Kidney (tissue), 14 donors: ENCODE results near the gene C7. TPM values are rescaled to one million over a fixed set of nuclear protein-coding genes. Genes with fewer than 3 reads are reported as not detected.

Source experiments
- DNase-seq, 5 donors: peaks; one replicate each; pipeline ENCODE4 v3.0.0-alpha.2; 2013 to 2020
- FAIRE-seq: peaks from 2 replicates; lab custom pipeline; 2012; peaks lifted over from hg19 to GRCh38; lab: Jason Lieb, UNC
- H3K27ac ChIP-seq, 2 donors: one replicate each; pipeline ENCODE4 v1.7.0; 2013; ENCODE audit warnings: low read depth in 2 of 2, low read length in 2 of 2, inconsistent platforms in 1 of 2
- H3K27me3 ChIP-seq: one replicate; pipeline ENCODE4 v1.7.1; 2013; ENCODE audit warnings: low read length, inconsistent platforms; ENCODE audit not compliant: control insufficient read depth, insufficient read depth
- H3K36me3 ChIP-seq, 3 donors: one replicate each; pipeline versions ENCODE4 v1.7.0 to v1.7.1; 2013; ENCODE audit warnings: low read length in 3 of 3, control low read depth in 1 of 3, inconsistent platforms in 1 of 3; ENCODE audit not compliant: insufficient read depth in 3 of 3, control insufficient read depth in 2 of 3
- H3K4me1 ChIP-seq, 3 donors: one replicate each; pipeline versions ENCODE4 v1.7.0 to v1.7.1; 2013; ENCODE audit warnings: low read length in 3 of 3, inconsistent platforms in 1 of 3, low read depth in 1 of 3; ENCODE audit not compliant: control insufficient read depth in 2 of 3, insufficient read depth in 2 of 3
- H3K4me3 ChIP-seq, 3 donors: one replicate each; pipeline versions ENCODE4 v1.7.0 to v1.8.1; 2013; ENCODE audit warnings: low read length in 3 of 3, control low read depth in 1 of 3, inconsistent platforms in 1 of 3
- H3K9ac ChIP-seq, 3 donors: one replicate each; pipeline versions ENCODE4 v1.7.0 to v1.7.1; 2013; ENCODE audit warnings: low read length in 3 of 3, control low read depth in 1 of 3, inconsistent platforms in 1 of 3
- H3K9me3 ChIP-seq, 3 donors: one replicate each; pipeline versions ENCODE4 v1.7.0 to v1.7.1; 2013; ENCODE audit warnings: low read length in 3 of 3, control low read depth in 1 of 3, inconsistent platforms in 1 of 3; ENCODE audit not compliant: control insufficient read depth in 2 of 3, insufficient read depth in 1 of 3
- CTCF ChIP-seq: IDR thresholded peaks from 3 replicates; pipeline ENCODE4 v1.5.1; 2012; ENCODE audit warnings: mild to moderate bottlenecking, moderate library complexity, borderline replicate concordance; ENCODE audit not compliant: insufficient read depth; ENCODE audit errors: extremely low read depth
- intact Hi-C: fragments of 100-400 bp; cut with DNase I; formaldehyde crosslinking; loops from one replicate; pipeline ENCODE4 v1.11.1; 2022
- polyA plus RNA-seq: library from polyadenylated mRNA; stranded (reverse); fragments of 350-450 nt; fragmentation: Illumina TruSeq; extraction: RNeasy Lipid Tissue Mini Kit (QIAGEN cat#74804); gene quantifications from one replicate; pipeline ENCODE4 v1.2.3, GENCODE V29; 2014; ENCODE audit warnings: low read depth, low replicate concordance; ENCODE audit not compliant: insufficient read depth
- total RNA-seq: library from RNA; stranded (reverse); fragmentation: NEBNext Ultra II Directional; extraction: Animal tissue kit (Norgen Biotek cat#: 25700); gene quantifications from one replicate; pipeline ENCODE4 v1.2.1, GENCODE V29; 2021
- donor health status: control.
- donor health status: control.
- donor health status: control.
- donor health status: control.
- donor health status: control.
- donor health status: DM: yes; HTN: yes; CAD: no.
- donor health status: Normal renal cell carcinoma (clear cell type).

C7 gene
- total and polyA plus RNA-seq, 2 donors from 2014 or later: 158 to 849 TPM

- FAIRE-seq: no peak
- intact Hi-C loops: no loop called here
Measured at GRCh38 chr5:41003670-41004376, 94.5 kb downstream of the C7 start.

DNA sequence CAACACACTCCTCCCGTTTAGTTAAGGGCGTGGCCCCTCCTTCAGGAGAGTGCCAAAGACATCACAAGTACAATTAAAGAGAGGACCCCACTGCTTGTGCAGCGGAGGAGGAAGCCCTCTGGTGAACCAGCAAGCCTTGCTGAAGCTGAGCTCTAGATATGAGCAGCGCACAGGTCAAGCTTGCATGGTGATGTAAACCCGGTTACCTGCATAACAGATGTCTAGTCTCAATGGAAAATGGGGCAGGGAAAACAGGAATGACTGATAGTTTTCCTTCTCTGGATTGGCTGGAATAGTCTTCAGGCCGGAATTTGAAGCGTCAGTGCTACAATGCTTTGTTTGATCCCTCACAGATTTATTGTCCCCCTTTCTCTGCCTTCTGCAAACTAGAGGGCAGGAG, 95.6 kb downstream of the C7 start:
- no peak for TF ChIP-seq CTCF
- Histone ChIP-seq H3K27ac (no peak overlapping the region), H3K36me3 (no peaks in the 10 kb centered on the region), H3K9ac (no peak overlapping the region), H3K9me3 (no peaks in the 10 kb centered on the region), H3K4me3 (no peak overlapping the region), H3K27me3 (no peaks in the 10 kb centered on the region), H3K4me1 (no peaks in the 10 kb centered on the region)
- intact Hi-C loops: no loop called here
- DNase-seq (no peak), FAIRE-seq (no peak)

More at GRCh38 chr5:41003670-41004376, 94.5 kb downstream of the C7 start:
- no peak for TF ChIP-seq CTCF
- Histone ChIP-seq H3K4me1 (no peaks in the 10 kb centered on the region), H3K4me3 (no peak overlapping the region), H3K27ac (no peak overlapping the region), H3K36me3 (no peaks in the 10 kb centered on the region), H3K9me3 (no peaks in the 10 kb centered on the region), H3K27me3 (no peaks in the 10 kb centered on the region), H3K9ac (no peak overlapping the region)
- DNase-seq: no peak

DNA sequence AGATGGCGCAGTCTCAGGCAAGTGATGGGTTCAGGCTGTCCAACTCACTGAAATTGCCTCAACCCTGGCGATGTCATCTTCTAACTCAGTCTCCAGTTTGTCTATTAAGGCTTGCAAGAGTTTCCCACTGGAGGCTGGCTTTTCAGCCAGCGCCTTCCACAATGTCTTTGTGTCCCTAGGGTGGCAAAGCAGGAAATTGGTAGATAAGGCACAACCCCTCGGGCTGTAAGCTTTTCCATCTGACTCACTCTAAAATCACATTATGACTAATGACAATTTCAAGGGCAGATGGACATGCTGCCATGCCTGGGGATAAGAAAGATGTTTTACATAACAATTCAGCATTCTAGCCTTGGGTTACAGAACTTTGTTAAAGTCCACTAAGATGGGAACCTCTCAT, 99.9 kb downstream of the C7 start:
- no peaks in the 10 kb centered on the region for H3K27me3 ChIP-seq
- DNase-seq: no peak
- no peak for FAIRE-seq
- TF ChIP-seq CTCF: no peak
- intact Hi-C loops: no loop called here
- H3K9me3 ChIP-seq: no peaks in the 10 kb centered on the region
- H3K4me3 ChIP-seq: no peak overlapping the region
- H3K4me1 ChIP-seq: no peaks in the 10 kb centered on the region
- no peak overlapping the region for H3K27ac ChIP-seq
- H3K9ac ChIP-seq: no peak overlapping the region
- no peaks in the 10 kb centered on the region for H3K36me3 ChIP-seq
